ENCODE data around the gene TRPM8.

The TRPM8 gene

DNA sequence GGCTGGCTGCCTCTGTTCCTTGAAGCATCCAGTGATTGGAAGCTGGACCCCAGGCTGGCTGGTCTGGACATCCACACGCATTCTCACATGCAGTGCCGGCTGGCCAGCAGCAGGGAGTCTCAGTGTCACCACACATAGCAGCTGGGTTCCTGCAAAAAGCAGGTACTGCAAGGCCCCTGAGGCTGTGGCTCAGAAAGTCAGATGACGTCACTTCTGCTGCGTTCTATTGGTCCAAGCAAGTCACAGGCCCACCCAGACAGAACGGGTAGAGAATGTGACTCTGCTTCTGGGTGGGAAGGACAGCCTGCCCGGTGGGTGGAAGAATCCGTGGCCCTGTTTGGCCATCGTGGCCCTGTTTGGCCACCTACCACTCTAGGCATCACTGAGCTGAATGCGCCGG is 82.0 kb downstream of the TRPM8 start:
- no peak for DNase-seq (ENCODE audit: low read depth in 4 of 4, low spot score in 1 of 4)

DNA sequence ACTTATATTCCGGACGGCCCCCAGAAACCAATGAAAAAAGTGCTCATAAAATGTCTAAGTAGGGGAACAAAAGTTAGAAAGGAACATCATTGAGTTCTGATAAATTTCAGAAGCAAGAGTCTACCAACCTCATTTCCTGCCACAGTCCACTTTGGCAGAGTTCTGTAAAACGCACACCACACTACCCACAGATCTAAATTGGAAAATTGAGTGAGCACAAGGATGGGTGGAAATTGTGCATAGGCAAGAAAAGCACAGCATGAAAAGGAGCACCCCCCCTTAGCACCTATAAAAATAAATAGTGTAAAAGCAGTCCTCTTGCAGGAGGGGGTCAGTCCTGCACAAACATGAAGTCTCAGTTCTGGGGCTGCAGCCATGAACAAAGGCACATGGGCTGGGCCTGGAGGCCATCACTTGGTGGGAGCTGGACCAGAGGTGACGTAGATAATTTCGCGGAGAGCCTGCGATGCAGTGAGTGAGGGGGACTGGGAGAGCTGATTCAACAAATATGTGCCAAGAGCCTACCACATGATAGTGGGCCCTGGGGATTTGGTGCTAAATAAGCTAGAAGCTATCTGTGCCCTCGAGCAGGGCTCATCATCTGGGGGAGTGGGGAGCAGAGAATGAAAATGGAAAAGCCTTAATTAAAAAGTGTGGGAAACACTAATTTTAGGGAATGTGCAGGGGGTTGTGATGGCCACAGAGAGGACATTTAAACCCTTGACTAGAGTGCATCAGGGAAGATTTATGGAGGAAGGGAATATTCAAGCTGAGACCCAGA is 84.4 kb downstream of the TRPM8 start:
- no peak for DNase-seq (ENCODE audit: low read depth in 4 of 4, low spot score in 1 of 4)

DNA sequence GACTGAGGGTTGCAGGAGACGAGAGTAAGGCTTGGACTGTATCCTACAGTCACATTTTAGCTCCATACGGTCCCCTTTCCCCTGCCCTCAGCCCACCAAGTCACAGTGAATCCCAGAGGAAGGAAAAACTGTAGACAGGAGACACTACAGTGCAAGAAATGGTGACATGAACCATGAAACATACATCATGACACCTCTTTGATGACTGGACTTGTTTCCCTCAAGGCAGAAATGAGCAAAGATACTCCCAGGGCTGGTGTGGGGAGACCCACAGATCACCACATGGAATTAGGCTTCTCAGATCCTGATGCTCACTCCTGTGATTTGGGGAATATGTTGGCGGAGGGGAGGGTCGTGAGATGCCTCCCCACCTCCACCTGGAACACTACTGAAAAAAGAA is 85.1 kb downstream of the TRPM8 start:
- DNase-seq (ENCODE audit: low read depth in 4 of 4, low spot score in 1 of 4), result no peak

DNA sequence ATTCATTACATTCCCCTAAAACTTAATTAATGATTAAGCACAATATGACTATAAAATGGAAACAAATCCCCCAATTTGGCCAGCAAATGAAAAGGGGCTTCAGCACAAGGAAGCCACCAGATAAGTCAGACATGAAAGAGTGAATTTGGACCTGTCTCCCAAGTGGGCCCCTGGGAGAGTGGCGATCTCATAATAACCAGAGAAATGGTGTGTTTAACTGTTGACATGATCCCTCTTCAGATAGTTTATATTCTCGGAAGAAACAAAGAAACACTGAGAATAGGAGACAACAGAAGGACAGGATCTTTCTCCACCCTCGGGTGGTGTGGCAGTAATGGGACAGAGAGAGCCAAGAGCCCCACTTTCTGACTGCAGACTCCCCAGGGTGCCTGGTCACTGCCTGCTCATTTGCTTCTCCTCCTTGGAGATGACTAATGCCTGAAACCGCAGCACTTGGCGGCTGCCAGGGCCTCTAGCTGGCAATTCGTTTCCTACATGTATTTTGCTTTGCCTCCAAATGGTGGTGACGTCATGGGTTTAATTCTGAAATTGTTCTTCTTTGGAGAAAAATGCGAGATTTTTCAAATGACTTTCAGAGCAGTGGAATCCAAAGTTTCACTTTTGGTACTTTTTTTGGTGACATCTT is 86.9 kb downstream of the TRPM8 start:
- no peak for DNase-seq (ENCODE audit: low read depth in 4 of 4, low spot score in 1 of 4)

DNA sequence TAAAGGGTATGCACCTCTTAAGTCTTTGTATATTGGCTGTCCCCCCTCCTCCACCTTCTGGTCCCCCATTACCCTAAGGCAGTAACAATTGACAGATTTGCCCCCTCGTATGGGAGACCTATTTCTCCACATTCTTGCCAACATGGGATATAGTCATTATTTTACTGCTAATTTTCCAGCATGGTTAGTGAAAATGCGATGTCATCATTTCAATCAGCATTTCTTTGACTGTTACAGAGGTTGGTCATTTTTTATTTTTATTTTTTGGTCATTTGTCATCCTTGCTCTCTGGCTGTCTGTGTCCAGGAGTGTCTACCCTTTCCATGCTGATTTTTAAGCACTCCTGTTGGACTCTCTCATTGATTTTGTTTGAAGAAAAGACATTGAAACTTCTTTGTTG is 88.0 kb downstream of the TRPM8 start:
- DNase-seq (ENCODE audit: low read depth in 4 of 4, low spot score in 1 of 4), result no peak

DNA sequence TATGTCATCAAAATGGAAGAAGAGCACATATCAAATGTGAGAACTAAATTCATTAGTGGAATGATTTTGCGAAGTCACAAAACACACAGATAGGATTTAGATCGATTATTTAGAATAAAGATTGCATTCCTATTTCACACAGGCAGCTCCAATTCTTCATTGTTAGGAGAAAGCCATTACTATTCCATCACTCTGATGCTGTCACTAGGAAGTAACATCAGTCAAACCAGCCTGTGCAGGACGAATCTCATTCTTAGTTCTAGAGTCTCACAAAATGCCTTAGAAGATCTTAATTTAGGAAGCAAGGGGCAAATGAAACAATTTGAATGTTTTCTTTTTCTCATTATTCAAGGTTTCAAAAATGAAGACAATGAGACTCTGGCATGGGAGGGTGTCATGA is 89.3 kb downstream of the TRPM8 start:
- no peak for DNase-seq (ENCODE audit: low read depth in 4 of 4, low spot score in 1 of 4)

DNA sequence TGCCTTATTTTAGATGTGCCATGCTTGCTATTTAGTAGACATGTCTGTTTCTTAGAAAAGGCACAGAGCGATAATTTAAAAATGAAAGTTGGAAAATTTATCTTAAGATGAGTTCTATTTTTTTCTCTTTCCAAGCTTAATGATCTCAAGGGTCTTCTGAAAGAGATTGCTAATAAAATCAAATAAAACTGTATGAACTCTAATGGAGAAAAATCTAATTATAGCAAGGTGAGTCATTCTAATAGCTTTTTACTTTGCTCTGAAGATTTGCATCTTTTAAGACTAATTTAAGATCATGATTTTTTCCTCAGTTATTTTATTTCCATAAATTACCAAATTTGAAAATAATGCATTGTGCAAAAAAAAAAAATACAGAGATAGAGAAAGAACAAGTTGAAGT is 97.3 kb downstream of the TRPM8 start:
- no peak for DNase-seq (ENCODE audit: low read depth in 4 of 4, low spot score in 1 of 4)

DNA sequence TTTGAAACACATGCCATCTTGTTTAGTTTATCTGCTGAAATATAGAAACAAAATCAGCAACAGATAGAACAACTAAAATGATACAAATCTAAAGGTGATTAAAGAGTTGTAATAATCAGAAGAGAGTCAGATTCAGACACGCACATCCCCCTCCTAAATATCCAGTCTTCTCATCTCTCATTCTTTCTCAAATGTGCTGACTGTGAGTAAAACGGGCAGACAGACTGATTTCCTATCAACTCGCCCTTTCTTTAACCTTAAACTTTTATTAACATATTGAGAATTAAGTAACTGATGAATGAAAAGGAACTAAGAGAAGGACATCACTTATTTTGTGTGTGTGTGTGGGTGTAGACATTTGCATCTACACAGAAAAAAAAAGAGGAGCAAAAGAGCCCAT is 98.7 kb downstream of the TRPM8 start:
- no peak for DNase-seq (ENCODE audit: low read depth in 4 of 4, low spot score in 1 of 4)

DNA sequence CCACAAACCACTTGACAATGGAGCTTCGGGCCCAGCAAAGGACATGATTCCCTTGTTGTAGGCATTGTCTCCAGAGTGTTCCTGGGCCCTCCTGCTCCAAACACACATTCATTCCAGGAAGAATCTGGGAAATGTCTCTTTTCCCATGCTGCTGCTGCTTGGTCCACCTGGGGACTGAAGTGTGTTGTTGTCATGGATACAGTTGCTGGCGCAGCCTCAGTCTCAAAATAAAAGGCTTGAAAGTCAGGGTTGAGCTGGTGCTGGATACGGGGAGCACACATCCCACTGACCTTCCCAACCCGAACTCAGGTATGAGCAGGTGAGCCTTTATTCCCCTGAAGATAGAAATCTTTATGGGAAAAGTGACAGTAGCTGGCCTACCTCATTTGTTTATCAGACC is 102.7 kb downstream of the TRPM8 start:
- no peak for DNase-seq (ENCODE audit: low read depth in 4 of 4, low spot score in 1 of 4)

DNA sequence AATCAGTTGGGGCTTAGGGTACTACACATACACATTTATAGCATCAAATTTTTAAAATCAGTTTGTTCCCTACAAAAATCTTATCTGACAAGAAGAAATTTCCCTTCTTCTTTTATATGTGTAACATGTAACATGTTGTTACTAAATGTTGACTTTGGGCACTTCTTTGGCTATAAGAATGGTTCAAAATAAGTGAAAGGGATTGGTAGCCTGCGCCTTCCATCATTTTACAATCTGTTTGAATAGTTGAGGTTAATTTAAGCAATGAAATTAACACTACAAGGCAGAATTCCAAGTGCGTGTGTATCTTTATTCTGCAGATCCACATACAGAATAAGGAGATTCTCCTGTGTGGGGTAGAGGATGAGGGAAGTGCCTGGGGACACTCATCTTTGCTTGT is 103.2 kb downstream of the TRPM8 start:
- DNase-seq (ENCODE audit: low read depth in 4 of 4, low spot score in 1 of 4), result no peak

DNA sequence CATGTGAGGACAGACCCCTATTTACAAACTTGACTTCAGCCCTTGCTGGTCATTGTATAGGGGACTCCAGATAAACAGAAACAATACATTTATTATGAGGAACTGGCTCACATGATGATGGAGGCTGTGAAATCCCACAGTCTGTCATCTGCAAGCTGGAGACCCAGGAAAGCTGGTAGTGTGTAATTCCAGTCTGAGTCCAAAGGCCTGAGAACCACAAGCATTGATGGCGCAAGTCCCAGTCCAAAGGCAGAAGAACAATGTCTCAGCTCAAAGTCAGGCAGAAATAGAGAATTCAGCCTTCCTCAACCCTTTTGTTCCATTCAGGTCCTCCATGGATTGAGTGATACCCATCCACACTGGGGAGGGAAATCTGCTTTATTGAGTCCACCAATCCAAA is 105.3 kb downstream of the TRPM8 start:
- no peak for DNase-seq (ENCODE audit: low read depth in 4 of 4, low spot score in 1 of 4)

DNA sequence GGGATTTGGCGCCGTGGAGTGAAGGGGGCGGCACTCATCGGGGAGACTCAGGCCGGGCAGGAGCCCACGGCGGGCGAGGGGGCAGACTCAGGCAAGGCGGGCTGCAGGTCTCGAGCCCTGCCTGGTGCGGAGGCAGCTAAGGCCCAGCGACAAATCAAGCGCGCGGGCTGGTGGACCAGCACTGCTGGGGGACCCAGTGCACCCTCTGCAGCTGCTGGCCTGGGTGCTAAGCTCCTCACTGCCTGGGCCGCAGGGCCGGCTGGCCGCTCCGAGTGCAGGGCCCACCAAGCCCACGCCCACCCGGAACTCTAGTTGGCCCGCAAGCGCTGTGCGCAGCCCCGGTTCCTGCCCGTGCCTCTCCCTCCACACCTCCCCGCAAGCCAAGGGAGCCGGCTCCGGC is 107.1 kb downstream of the TRPM8 start:
- no peak for DNase-seq (ENCODE audit: low read depth in 4 of 4, low spot score in 1 of 4)

DNA sequence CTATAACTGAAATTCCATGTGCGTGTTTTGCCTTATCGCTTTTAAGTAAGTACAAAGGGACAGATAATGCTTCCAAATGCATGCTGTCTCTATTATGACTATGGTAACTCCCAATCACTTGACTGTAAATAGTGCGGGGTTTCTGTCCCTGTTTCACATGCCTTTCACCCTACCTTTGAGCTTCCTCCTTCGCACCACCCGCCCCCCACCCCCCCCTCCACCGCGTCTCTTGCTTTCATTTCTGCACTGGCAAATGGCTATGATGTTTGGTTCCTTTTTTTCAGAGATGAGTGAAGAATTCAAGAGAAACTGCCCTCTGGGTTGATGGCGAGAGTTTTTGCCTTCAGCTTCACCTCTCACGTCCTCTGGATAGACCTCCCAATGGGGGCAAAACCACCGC is 108.3 kb downstream of the TRPM8 start:
- DNase-seq (ENCODE audit: low read depth in 4 of 4, low spot score in 1 of 4), result no peak

DNA sequence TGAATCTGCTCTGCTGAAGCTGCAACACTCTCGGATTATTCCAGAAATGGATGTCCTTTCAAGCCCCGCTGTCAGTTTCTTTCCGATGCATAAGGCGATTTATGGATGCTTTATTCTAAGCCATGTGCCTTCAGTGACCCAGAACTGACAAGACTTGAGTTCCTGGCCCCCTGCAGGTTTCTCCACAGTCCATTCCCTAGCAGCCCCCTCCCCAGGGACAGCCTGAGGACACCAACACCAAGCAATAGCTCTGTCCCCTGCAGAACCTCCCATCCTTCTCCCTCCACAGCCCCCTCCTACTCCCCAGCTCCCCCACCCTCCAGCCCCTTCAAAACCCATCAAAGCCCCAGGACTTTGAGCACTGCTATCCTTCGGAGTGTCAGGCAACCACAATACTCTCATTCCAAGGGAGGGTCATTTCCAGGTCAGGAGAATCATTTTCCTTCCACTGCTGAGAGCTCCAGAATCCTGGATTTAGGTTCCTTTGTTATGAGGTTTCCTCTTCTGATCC is 108.8 kb downstream of the TRPM8 start:
- no peak for DNase-seq (ENCODE audit: low read depth in 4 of 4, low spot score in 1 of 4)

DNA sequence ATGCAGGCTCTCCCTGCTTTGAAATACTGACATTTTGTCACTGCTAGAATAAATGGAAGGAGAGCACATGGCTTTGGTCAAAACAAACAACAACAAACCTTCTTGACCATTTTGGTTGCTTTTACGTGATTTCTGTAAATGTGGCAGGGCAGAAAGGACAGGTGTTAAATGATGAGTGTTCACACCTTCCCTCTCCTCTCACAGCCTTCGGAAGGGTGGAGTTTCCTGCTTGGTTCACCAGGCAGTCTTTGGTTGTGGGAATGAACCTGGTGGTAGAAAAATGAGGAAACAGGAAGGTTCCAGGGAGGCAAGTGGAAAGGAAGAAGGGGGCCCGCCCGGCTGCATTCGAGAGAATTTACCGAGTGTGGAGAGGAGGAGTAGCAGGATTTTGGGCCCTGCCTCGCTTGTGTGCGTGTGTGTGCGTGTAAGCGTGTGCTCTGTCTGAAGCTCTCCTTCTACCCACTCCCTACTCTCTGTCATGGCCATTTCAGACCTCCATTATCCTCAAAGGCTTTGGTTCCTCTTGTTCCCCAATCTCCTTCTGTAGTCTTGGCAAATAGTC is 109.6 kb downstream of the TRPM8 start:
- DNase-seq (ENCODE audit: low read depth in 4 of 4, low spot score in 1 of 4), result no peak

DNA sequence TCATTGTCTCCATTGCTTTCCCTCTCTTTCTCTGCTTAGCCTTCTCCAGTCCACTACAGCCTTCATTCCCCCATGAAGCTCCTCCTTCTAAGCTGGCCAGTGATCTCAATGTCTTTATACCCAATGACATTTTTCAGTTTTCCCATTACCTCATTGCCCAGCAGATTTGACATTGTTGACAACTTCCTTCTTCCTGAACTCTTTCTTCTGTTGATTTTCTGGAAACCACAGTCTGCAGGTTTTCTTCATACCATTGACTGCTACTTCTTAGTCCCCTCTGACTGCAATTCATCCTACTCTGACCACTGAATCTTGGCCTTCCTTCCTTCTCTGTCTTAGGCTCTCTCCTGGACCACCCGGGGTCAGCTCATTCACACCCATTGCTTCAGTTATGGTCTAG is 110.5 kb downstream of the TRPM8 start:
- DNase-seq (ENCODE audit: low read depth in 4 of 4, low spot score in 1 of 4), result no peak

DNA sequence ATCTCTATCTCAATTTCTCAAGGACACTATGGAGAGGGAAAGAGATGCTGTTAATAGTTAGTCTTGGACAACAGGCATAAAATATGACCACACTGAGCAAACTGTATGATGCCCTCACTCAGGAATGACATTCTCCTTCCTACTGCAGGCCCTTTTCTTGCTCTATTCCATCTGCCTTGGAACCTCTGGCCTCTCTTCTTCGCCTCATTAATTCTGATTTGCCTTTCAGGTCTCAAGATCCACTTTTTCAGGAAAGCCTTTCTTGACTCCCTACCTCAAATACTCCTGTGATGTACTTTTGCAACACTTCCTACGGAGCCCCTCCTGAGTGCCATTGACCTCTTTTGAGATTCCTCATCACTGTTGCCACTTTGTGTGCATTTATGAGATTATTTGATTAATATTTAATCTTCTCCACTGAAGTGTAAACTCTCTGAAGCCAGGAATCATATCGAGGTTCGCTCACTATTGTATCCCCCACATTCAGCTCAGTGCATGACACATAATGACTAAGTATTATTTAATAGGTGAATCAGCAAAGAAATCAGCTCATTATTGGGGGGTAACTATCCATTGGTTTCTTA is 112.1 kb downstream of the TRPM8 start:
- DNase-seq (ENCODE audit: low read depth in 4 of 4, low spot score in 1 of 4), result no peak

DNA sequence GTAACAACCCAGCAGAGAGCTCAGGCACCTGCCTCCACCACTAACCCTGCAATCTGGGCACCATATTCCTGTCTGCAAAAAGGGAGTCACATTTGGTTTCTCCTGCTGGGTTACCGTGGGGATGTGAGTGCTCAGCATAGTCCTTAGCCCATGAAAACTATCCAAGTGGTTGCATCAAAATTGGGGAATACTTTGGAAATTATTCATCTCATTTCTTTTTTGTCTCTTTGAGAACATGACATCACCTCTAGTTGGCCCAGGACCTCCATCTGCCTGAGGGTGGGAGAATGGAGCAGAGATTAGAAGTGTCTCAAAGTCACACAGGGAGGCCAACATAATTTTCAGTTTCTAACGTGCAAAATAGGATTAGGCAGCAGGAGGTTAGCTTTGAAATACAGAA is 114.0 kb downstream of the TRPM8 start:
- no peak for DNase-seq (ENCODE audit: low read depth in 4 of 4, low spot score in 1 of 4)

DNA sequence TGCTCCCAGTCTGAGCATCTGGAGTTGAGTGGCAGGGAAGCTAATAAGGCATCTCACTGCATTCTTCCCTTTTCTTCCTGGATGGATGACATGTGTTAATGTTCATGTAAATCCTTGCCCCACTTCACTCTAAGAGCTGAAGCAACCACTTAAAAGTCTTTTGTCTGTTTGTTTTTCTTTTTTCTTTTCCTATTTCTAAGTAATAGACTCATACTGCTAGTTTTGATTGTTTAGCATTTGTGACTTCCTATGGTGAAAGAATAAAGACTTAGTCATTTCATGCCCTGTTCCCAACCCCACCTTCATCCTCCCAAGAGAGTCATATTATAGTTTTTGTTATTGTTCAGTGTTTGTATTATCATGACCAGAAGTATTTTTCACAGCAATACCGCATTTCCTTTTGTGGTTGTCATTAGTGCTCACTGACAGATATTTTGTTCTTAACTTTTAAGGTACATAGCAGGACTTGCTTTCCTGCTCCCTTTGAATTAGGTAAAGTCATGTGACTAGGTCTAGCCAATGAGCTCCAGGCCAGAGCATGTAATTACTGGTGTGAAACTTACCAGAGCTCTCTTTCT is 115.2 kb downstream of the TRPM8 start:
- no peak for DNase-seq (ENCODE audit: low read depth in 4 of 4, low spot score in 1 of 4)

DNA sequence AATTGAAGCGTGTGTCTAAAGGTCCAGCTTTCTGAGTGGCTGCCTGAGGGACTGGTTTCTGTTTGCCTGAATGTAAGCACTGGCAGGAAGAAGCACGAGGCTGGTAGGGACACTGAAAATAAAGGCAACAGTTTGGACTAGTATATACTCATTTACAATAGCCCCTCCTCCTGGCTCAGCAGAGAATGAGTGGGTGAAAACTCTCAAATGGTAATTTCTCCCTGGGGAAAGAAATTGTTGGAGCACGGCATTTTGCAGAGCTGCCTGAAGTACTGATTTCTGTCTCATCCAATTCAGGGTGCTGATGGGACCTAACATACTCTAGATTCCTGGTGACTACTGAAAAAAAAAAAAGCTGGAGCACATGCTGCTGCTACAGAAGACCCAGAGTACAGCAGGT is 116.0 kb downstream of the TRPM8 start:
- no peak for DNase-seq (ENCODE audit: low read depth in 4 of 4, low spot score in 1 of 4)

DNA sequence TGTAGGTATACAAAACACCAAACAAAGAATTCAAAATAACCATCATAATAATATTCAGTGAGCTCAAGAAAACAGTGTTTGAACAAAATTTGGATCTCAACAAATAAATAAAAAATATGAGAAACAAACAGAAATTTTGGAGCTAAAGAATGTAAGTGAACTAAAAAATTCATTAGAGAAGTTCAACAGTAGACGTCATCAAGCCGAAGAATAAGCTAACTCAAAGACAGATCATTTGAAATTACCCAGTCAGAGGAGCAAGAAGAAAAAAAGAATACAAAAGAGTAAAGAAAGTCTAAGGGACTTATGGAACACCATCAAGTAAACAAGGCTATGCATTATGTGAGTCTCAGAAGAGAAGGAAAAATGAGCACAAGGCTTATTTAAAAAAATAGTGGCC is 116.7 kb downstream of the TRPM8 start:
- DNase-seq (ENCODE audit: low read depth in 4 of 4, low spot score in 1 of 4), result no peak
